GM12878 (cell line): ENCODE data around the gene RHCG. TPM values are rescaled to one million over a fixed set of nuclear protein-coding genes. Genes with fewer than 3 reads are reported as not detected.

ENCODE experiments used
- ATAC-seq: fragments of 200-7000 bp; cut with Tn5 transposase; 3 replicates; pipeline ENCODE4 v1.9.1; 2020; ENCODE audit warnings: mild to moderate bottlenecking, moderate library complexity
- BruUV-seq: library from RNA; stranded (reverse); fragments of 400-500 nt; replicated peaks from 2 replicates; lab custom pipeline; 2021; lab: Mats Ljungman, UMichigan
- CTCF ChIA-PET: fragments of 300-600 bp; sonication (Branson Sonifier 250); formaldehyde crosslinking; extraction: SDS; loops from one replicate; lab custom pipeline; 2021; ENCODE audit warnings: inconsistent platforms; lab: Yijun Ruan, JAX
- POLR2A ChIA-PET: fragments of 350-600 bp; formaldehyde crosslinking; extraction: SDS; loops from one replicate; lab custom pipeline; 2021; ENCODE audit warnings: inconsistent platforms; lab: Charles Lee
- RAD21 ChIA-PET: fragments of 300-600 bp; sonication (Branson Sonifier 250); formaldehyde crosslinking; loops from one replicate; lab custom pipeline; 2023; ENCODE audit warnings: antibody characterized with exemption; ENCODE audit not compliant: unreplicated experiment; lab: Charles Lee
- SMC1A ChIA-PET: fragments of 300-600 bp; sonication (Branson Sonifier 250); formaldehyde crosslinking; loops from one replicate; lab custom pipeline; 2023; ENCODE audit not compliant: unreplicated experiment, uncharacterized antibody; lab: Charles Lee
- DNase-seq: peaks from one replicate; pipeline ENCODE4 v3.0.0-alpha.2; 2011; ENCODE audit warnings: low read depth, low spot score
- FAIRE-seq: peaks from 3 replicates; lab custom pipeline; 2011; peaks lifted over from hg19 to GRCh38; lab: Jason Lieb, UNC
- H2AFZ ChIP-seq: 2 replicates; pipeline ENCODE4 v1.6.0; 2011; ENCODE audit warnings: low read depth, low read length, control low read depth; ENCODE audit not compliant: control insufficient read depth
- H3K27ac ChIP-seq: 2 replicates; pipeline ENCODE4 v1.5.1; 2011; ENCODE audit warnings: control low read depth; ENCODE audit not compliant: control insufficient read depth, insufficient read depth
- H3K27me3 ChIP-seq, 2 experiments: replicated peaks in 1 of 2; 2 replicates each; pipeline versions ENCODE4 v1.6.0 to v1.6.1; 2011; ENCODE audit warnings: low read length in 1 of 2; ENCODE audit not compliant: control insufficient read depth in 2 of 2, insufficient read depth in 2 of 2
- H3K36me3 ChIP-seq, 2 experiments: 2 replicates each; pipeline ENCODE4 v1.5.1; 2011; ENCODE audit warnings: low read length in 1 of 2; ENCODE audit not compliant: control insufficient read depth in 2 of 2, insufficient read depth in 2 of 2
- H3K4me1 ChIP-seq: 2 replicates; pipeline ENCODE4 v1.6.1; 2011; ENCODE audit warnings: mild to moderate bottlenecking, low read length, moderate library complexity, mixed read lengths; ENCODE audit not compliant: control insufficient read depth, insufficient read depth
- H3K4me2 ChIP-seq: 2 replicates; pipeline ENCODE4 v1.6.0; 2011; ENCODE audit warnings: control low read depth; ENCODE audit not compliant: control insufficient read depth, insufficient read depth
- H3K4me3 ChIP-seq: fragments of 200-600 bp; sonication (generic); 2 replicates; pipeline ENCODE4 v1.5.1; 2016
- H3K79me2 ChIP-seq: 2 replicates; pipeline ENCODE4 v1.6.0; 2011; ENCODE audit warnings: low read length; ENCODE audit not compliant: control insufficient read depth, insufficient read depth
- H3K9ac ChIP-seq: 2 replicates; pipeline ENCODE4 v1.8.0; 2011; ENCODE audit warnings: low read length, control low read depth, mixed read lengths; ENCODE audit not compliant: control insufficient read depth, insufficient read depth
- H3K9me3 ChIP-seq: replicated peaks from 3 replicates; pipeline ENCODE4 v1.5.1; 2011; ENCODE audit warnings: mild to moderate bottlenecking, low read length; ENCODE audit not compliant: control insufficient read depth, insufficient read depth
- H4K20me1 ChIP-seq: 2 replicates; pipeline ENCODE4 v1.6.0; 2011; ENCODE audit not compliant: control insufficient read depth, insufficient read depth
- DPF2 ChIP-seq: fragments of 450-650 bp; IDR thresholded peaks from 2 replicates; pipeline ENCODE4 v1.6.1; 2017; ENCODE audit warnings: mild to moderate bottlenecking
- EP300 ChIP-seq, 2 experiments: fragments of 150-350 bp in 1 of 2; IDR thresholded peaks; 2 replicates each; pipeline ENCODE4 v1.6.1; 2011 to 2012; ENCODE audit warnings: low read depth in 2 of 2, low read length in 2 of 2, borderline replicate concordance in 1 of 2, improper control_type of control experiment in 1 of 2, inconsistent platforms in 1 of 2; ENCODE audit not compliant: control insufficient read depth in 1 of 2
- HCFC1 ChIP-seq: fragments of 150-350 bp; IDR thresholded peaks from 2 replicates; pipeline ENCODE4 v1.6.1; 2014; ENCODE audit warnings: low read length
- HDAC2 ChIP-seq: fragments of 200-600 bp; sonication (generic); IDR thresholded peaks from 2 replicates; pipeline ENCODE4 v1.6.1; 2017
- MYB ChIP-seq: fragments of 150-350 bp; IDR thresholded peaks from 2 replicates; pipeline ENCODE4 v1.6.1; 2014; ENCODE audit warnings: mild to moderate bottlenecking, low read depth, low read length, borderline replicate concordance
- ZNF622 ChIP-seq: fragments of 450-650 bp; IDR thresholded peaks from 2 replicates; pipeline ENCODE4 v1.6.1; 2017; ENCODE audit warnings: mild to moderate bottlenecking, inconsistent platforms
- WGBS: methylation state at CpG from one replicate; pipeline ENCODE4 v1.1.6; 2016; ENCODE audit warnings: low lambda C conversion rate; ENCODE audit not compliant: insufficient replicate concordance, insufficient coverage; ENCODE audit errors: missing lambda C conversion rate; 5-methylcytosine and 5-hydroxymethylcytosine counted together
- in situ Hi-C: fragments of 300-500 bp; cut with MboI; formaldehyde crosslinking; loops from 9 replicates; pipeline ENCODE4 v1.14.3; 2018; ENCODE audit warnings: mixed read lengths
- intact Hi-C: fragments of 100-400 bp; cut with micrococcal nuclease; formaldehyde crosslinking; loops from one replicate; pipeline ENCODE4 v1.14.2; 2022; ENCODE audit not compliant: unreplicated experiment
- polyA plus RNA-seq, 11 experiments: library from polyadenylated mRNA; depleted of rRNA in 4 of 11; unstranded in 6 of 11; stranded (reverse) in 5 of 11; fragments of >200 nt; fragmentation: Nextera tagmentation in 4 of 11; fragmentation: Illumina TruSeq in 1 of 11; extraction: Ambion mirVana in 4 of 11; extraction: Trizol in 1 of 11; gene quantifications; 1 replicate in 1 of 11; 2 replicates in 10 of 11; pipeline versions ENCODE4 v1.2.1 to v1.2.3, GENCODE V29; 2011 to 2016; ENCODE audit warnings: inconsistent platforms in 2 of 11, missing spikeins in 2 of 11, low read depth in 1 of 11
- total RNA-seq, 4 experiments: library from RNA; depleted of rRNA in 3 of 4; stranded (reverse); fragments of >200 nt in 3 of 4; fragmentation: Illumina TruSeq in 1 of 4; extraction: Trizol in 1 of 4; gene quantifications; 2 replicates each; pipeline versions ENCODE4 v1.2.1 to v1.2.3, GENCODE V29; 2013 to 2021
- TF ChIP-seq, protein P1 (sequence below): fragments of 450-650 bp; IDR thresholded peaks from 2 replicates; pipeline ENCODE4 v1.6.1; 2017; ENCODE audit warnings: low read depth, mild to moderate bottlenecking, moderate library complexity
- TF ChIP-seq, protein P2 (sequence below): fragments of 150-350 bp; IDR thresholded peaks from 2 replicates; pipeline ENCODE4 v1.6.1; 2014; ENCODE audit warnings: mild to moderate bottlenecking, low read depth, low read length
- TF ChIP-seq, protein P3 (sequence below): fragments of 450-650 bp; IDR thresholded peaks from 2 replicates; pipeline ENCODE4 v1.6.1; 2016; ENCODE audit warnings: mild to moderate bottlenecking, moderate library complexity, borderline replicate concordance

The RHCG gene
- total and polyA plus RNA-seq, 10 of the 15 experiments (the other 5 are each of a cell fraction or from before 2014, with no cell fraction given) = 0.05 to 0.11 TPM; not detected in 8

GRCh38 chr15:89429023-89429422 is 67.4 kb downstream of the RHCG start:
- SMC1A ChIA-PET = interaction anchor here (1.1 kb wide), 1 partner anchor 15 kb away, joined by 5 read pairs; no protein-coding TSS in a partner anchor

More at GRCh38 chr15:89429023-89429422, 67.4 kb downstream of the RHCG start:
- RAD21 ChIA-PET = no interaction called here
- FAIRE-seq = no peak
- no peak for TF ChIP-seq HCFC1
- TF ChIP-seq ZNF622 = no peak
- no peak for TF ChIP-seq EP300 (IDR thresholded peaks at IDR 0.05; ENCODE audit: borderline replicate concordance in 1 of 2, control insufficient read depth in 1 of 2, low read depth in 2 of 2, low read length in 2 of 2)
- TF ChIP-seq DPF2 = no peak
- TF ChIP-seq, protein P1, sequence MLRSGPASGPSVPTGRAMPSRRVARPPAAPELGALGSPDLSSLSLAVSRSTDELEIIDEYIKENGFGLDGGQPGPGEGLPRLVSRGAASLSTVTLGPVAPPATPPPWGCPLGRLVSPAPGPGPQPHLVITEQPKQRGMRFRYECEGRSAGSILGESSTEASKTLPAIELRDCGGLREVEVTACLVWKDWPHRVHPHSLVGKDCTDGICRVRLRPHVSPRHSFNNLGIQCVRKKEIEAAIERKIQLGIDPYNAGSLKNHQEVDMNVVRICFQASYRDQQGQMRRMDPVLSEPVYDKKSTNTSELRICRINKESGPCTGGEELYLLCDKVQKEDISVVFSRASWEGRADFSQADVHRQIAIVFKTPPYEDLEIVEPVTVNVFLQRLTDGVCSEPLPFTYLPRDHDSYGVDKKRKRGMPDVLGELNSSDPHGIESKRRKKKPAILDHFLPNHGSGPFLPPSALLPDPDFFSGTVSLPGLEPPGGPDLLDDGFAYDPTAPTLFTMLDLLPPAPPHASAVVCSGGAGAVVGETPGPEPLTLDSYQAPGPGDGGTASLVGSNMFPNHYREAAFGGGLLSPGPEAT = no peak
- no peak for TF ChIP-seq MYB
- TF ChIP-seq HDAC2 = no peak
- TF ChIP-seq, protein P2, sequence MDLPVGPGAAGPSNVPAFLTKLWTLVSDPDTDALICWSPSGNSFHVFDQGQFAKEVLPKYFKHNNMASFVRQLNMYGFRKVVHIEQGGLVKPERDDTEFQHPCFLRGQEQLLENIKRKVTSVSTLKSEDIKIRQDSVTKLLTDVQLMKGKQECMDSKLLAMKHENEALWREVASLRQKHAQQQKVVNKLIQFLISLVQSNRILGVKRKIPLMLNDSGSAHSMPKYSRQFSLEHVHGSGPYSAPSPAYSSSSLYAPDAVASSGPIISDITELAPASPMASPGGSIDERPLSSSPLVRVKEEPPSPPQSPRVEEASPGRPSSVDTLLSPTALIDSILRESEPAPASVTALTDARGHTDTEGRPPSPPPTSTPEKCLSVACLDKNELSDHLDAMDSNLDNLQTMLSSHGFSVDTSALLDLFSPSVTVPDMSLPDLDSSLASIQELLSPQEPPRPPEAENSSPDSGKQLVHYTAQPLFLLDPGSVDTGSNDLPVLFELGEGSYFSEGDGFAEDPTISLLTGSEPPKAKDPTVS = no peak
- TF ChIP-seq, protein P3, sequence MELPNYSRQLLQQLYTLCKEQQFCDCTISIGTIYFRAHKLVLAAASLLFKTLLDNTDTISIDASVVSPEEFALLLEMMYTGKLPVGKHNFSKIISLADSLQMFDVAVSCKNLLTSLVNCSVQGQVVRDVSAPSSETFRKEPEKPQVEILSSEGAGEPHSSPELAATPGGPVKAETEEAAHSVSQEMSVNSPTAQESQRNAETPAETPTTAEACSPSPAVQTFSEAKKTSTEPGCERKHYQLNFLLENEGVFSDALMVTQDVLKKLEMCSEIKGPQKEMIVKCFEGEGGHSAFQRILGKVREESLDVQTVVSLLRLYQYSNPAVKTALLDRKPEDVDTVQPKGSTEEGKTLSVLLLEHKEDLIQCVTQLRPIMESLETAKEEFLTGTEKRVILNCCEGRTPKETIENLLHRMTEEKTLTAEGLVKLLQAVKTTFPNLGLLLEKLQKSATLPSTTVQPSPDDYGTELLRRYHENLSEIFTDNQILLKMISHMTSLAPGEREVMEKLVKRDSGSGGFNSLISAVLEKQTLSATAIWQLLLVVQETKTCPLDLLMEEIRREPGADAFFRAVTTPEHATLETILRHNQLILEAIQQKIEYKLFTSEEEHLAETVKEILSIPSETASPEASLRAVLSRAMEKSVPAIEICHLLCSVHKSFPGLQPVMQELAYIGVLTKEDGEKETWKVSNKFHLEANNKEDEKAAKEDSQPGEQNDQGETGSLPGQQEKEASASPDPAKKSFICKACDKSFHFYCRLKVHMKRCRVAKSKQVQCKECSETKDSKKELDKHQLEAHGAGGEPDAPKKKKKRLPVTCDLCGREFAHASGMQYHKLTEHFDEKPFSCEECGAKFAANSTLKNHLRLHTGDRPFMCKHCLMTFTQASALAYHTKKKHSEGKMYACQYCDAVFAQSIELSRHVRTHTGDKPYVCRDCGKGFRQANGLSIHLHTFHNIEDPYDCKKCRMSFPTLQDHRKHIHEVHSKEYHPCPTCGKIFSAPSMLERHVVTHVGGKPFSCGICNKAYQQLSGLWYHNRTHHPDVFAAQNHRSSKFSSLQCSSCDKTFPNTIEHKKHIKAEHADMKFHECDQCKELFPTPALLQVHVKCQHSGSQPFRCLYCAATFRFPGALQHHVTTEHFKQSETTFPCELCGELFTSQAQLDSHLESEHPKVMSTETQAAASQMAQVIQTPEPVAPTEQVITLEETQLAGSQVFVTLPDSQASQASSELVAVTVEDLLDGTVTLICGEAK = no peak
- TF ChIP-seq, all 136 proteins: peak for 0
- Histone ChIP-seq H3K9me3 (no peaks in the 10 kb centered on the region), H3K36me3 (no peaks in the 10 kb centered on the region), H3K4me3 (no peak overlapping the region), H3K27ac (no peak overlapping the region), H4K20me1 (no peaks in the 10 kb centered on the region), H3K9ac (no peak overlapping the region), H2AFZ (no peak overlapping the region), H3K79me2 (no peaks in the 10 kb centered on the region), H3K4me2 (no peak overlapping the region), H3K27me3 (no peaks in the 10 kb centered on the region), H3K4me1 (peaks cover 2% of the 10 kb centered on the region; the same call in 1 of the 2 replicates)
- intact Hi-C loops (no loop called here), in situ Hi-C loops (no loop called here)
- ChIA-PET CTCF (interaction anchor here (1.1 to 6.5 kb wide), 5 partner anchors 12 to 71 kb away, joined by 3 to 94 read pairs (median 45); no protein-coding TSS in a partner anchor), POLR2A (no interaction called here)
- BruUV-seq = no TSS peak
- 5% methylated on average over 1 of the region's 1 CpG for WGBS
- no peak for DNase-seq
- no peak for ATAC-seq
